ENCODE data around the gene WDR89.

GRCh38 chr14:63663428-63664341, 22.0 kb upstream of the WDR89 start:
- no peak for TF ChIP-seq CTCF (IDR thresholded peaks at IDR 0.05)
- TF ChIP-seq EZH2 (IDR thresholded peaks at IDR 0.05; ENCODE audit: borderline replicate concordance, insufficient read depth, low read depth, low read length, poor library complexity, severe bottlenecking), result no peak
